CD4-positive, alpha-beta T cell treated with Interleukin-15 for 4 hours (primary cell): Measurements from ENCODE around the gene AARS2.

Source experiments
- DNase-seq: peaks from one replicate; pipeline ENCODE4 v3.0.0-alpha.2; 2020; ENCODE audit warnings: low spot score

The AARS2 gene

GRCh38 chr6:44262467-44263353 lies 50.4 kb downstream of the AARS2 start:
- DNase-seq = no peak

- no peak for DNase-seq
These were observed 51.6 kb downstream of the AARS2 start for GRCh38 chr6:44261581-44261980.

GRCh38 chr6:44260451-44261297 lies 52.5 kb downstream of the AARS2 start:
- DNase-seq = no peak

- no peak for DNase-seq
These were observed 53.1 kb downstream of the AARS2 start for GRCh38 chr6:44260011-44260410.

GRCh38 chr6:44258921-44259320 lies 54.2 kb downstream of the AARS2 start:
- DNase-seq = no peak

GRCh38 chr6:44258325-44258863 lies 54.8 kb downstream of the AARS2 start:
- no peak for DNase-seq

- DNase-seq = no peak
These were observed 55.3 kb downstream of the AARS2 start for GRCh38 chr6:44257753-44258324.

GRCh38 chr6:44257025-44257752 lies 56.0 kb downstream of the AARS2 start, which contains the start of gene SLC35B2:
SLC35B2 (minus strand) TSS chr6:44257528; CDS start chr6:44257410, 118 bp downstream.
- DNase-seq = peak; percentile 66

- no peak for DNase-seq
These were observed 56.4 kb downstream of the AARS2 start for GRCh38 chr6:44256775-44257024.

GRCh38 chr6:44255871-44256774 lies 57.0 kb downstream of the AARS2 start:
- no peak for DNase-seq

GRCh38 chr6:44255105-44255808 lies 57.9 kb downstream of the AARS2 start:
- DNase-seq = no peak

- DNase-seq = no peak
These were observed 58.7 kb downstream of the AARS2 start for GRCh38 chr6:44254191-44255104.

GRCh38 chr6:44253307-44254101 lies 59.6 kb downstream of the AARS2 start:
- peak; percentile 60 for DNase-seq

- DNase-seq = no peak
These were observed 61.3 kb downstream of the AARS2 start for GRCh38 chr6:44251576-44252524.

- no peak for DNase-seq
These were observed 62.4 kb downstream of the AARS2 start for GRCh38 chr6:44250718-44251123.

- DNase-seq = no peak
These were observed 63.0 kb downstream of the AARS2 start for GRCh38 chr6:44250067-44250717.
